Endometrial microvascular endothelial cells (primary cell): ENCODE measurements around the gene PRDM16. TPM values are rescaled to one million over a fixed set of nuclear protein-coding genes. Genes with fewer than 3 reads are reported as not detected.

ENCODE experiments used
- in situ Hi-C: cut with HindIII; loops from 2 replicates; pipeline ENCODE4 v1.10.0; 2017; ENCODE audit warnings: low sequenced_read_pairs, low pct_unique_long_range_greater_than_20kb; ENCODE audit errors: inconsistent ontology term
- total RNA-seq: library from RNA; depleted of rRNA; stranded (reverse); fragments of >200 nt; gene quantifications from one replicate; pipeline ENCODE4 v1.2.3, GENCODE V29; 2015; ENCODE audit errors: inconsistent ontology term

The PRDM16 gene
- total RNA-seq, 1 donor from 2014 or later: not detected

DNA sequence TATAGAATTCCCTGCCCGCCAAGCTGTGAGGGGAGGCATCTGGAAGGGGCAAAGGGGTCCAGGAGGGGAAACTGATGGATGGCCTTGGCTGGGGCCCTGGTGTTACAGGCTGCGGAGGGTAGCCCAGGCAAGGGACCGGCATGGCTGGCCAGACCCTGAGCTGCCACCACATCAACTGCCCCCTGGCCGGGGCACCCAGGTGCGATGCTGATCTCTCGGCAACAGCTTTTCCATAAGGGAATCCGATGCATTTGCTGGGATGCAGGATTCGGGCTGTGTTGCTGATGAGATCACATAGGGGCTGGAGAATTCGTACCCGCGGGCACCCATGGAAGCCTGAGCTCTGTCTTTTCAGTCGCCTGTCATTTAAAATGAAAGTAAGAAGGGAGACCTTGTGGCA lies 73.7 kb downstream of the PRDM16 start:
- in situ Hi-C loops: no loop called here

DNA sequence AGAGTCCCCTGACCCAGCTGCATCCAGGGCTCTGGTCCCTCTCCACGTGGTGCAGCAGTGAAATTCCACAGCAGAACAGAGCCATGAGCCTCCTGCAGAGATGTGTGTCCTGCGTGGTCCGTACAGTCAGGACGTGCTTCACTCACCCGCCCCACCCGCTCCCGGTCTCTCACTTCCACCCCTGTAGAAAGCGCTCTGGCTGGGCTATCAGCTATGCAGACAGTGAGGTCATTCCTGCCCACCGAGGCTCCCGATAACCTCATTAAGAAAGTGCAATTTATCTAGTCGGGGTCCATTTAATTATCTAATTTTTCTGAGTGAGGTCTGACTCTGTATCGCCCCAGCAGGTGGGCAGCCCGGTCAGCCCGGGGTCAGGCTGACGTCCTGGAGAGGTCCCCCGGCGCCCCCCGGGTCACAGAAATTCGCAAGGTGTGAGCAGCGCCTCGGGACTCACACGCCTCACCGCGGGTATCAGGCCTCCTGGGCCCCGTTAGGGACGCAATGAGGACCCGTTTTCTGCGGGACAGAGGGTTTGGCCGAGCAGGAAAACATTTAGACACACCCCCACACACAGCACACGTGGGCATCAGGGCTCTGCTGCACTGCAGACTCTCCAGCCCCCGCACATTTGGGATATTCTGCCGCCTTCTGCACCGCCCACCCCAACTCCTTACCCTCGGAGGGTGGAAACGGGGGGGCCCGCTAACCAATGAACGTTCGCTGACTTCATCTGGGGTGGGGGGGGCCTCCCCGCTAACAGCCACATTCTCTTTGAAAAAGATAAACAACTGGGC lies 76.7 kb downstream of the PRDM16 start:
- in situ Hi-C loops: no loop called here

DNA sequence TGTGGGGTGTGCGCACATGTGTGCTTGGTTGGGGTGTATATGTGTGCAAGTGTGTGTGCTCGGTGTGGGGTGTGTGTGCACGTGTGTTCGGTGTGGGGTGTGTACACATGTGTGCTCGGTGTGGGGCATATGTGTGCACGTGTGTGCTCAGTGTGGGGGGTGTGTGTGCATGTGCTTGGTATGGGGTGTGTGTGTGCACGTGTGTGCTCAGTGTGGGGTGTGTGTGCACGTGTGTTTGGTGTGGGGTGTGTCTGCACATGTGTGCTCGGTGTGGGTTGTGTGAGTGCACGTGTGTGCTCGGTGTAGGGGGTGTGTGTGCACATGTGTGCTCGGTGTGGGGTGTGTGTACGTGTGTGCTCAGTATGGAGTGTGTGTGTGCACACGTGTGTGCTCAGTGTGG lies 77.5 kb downstream of the PRDM16 start:
- in situ Hi-C loops: no loop called here

- in situ Hi-C loops: no loop called here
Measured at GRCh38 chr1:3146907-3147306, 77.9 kb downstream of the PRDM16 start.

- in situ Hi-C loops: no loop called here
Measured at GRCh38 chr1:3148171-3148570, 79.2 kb downstream of the PRDM16 start.

DNA sequence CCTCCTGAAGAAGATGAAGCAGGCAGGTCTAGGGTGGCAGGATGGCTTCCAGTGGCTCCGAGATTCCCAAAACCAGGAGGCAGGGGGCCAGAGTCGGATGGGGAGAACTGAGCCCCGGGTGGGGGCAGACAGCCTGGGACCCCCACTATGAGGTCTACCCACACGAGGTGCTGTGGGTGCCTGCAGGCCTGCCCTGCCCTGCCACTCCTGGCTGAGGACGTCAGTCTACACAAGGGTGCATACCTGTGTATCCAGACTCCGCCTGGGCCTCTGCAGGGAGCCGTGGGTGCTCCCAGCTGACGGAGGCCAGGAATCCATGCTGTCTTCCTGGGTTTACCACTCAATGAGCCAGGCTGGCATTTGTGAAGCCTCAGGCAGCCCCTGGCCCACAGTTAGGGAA lies 80.3 kb downstream of the PRDM16 start:
- in situ Hi-C loops: no loop called here

DNA sequence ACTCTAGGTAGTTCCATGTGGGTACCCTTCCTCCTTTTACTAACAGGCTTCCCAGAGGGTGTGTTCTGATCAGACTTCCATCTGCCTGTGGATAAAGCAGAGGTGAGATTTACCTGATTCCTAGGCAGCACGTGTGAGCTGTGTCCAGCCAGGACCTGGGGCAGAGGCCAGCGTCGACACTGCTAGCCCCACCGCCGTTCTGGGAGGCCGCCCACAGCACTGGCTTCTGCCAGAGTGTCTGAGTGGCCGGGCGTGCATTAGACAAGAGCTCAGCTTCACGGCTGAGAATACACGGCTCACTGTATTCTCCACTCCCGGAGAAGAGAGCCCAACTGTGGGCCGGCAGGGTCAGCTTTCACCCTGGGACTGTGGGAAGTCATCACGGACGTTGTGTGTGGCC lies 82.5 kb downstream of the PRDM16 start:
- in situ Hi-C loops: no loop called here

DNA sequence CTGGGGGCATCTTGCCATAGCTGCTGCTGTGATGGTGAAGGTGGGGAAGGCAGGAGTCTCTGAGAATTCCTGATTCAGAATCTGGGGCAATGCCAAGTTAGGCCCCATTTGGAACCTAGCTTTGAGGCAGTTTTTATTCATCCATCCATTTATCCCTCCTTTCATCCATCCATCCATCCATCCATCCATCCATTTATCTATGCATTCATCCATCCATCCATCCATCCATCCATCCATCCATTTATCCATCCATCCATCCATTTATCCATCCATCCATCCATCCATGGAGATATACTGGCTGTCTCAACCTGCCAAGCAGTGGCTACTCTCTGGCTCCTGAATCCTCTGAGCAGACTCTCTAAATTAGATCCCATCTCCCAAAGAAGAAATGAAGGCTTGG lies 83.1 kb downstream of the PRDM16 start:
- in situ Hi-C loops: no loop called here

DNA sequence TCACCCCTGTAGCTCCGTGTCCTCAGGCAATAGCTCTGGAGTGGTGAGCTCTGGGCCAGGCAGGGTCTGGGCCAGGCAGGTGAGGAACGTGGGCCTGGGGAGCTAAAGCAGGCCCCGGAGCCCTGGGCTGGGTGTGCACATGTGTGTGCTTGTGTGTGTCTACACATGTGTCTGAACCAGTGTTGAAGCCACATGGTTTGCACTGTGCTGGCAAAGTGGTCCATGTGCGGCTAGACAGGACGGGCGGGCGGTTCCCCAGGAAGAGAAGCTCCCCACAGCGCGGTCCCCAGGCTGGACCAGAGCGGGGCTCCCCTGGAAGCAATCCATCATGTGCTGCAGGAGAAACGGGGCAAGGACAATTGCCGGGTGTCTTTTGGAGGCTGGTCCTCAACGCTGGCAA lies 84.2 kb downstream of the PRDM16 start:
- in situ Hi-C loops: no loop called here

GRCh38 chr1:3153902-3154795 lies 85.1 kb downstream of the PRDM16 start:
- in situ Hi-C loops: no loop called here

GRCh38 chr1:3155056-3155925 lies 86.3 kb downstream of the PRDM16 start:
- in situ Hi-C loops: no loop called here

- in situ Hi-C loops: no loop called here
Measured at GRCh38 chr1:3155926-3156220, 86.9 kb downstream of the PRDM16 start.

DNA sequence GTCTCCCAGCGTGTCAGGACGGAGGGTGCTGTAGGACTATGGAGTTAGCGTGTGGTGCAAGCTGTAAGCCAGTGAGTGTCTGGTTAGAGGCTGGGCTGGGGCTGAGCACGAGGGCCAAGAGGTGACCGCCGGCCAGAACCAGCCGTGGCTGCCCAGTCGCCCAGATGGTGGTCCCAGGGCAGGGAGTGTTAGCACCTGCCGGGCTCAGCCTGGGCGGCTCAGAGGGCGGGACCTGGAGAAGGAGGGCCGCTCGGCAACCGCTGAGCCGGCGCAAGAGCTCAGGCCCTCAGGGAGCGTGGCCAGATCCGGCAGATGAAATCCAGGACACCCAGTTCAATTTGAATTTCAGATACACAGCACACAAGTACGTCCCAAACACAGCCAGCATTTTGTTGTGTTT lies 87.9 kb downstream of the PRDM16 start:
- in situ Hi-C loops: no loop called here

GRCh38 chr1:3158347-3158746 lies 89.3 kb downstream of the PRDM16 start:
- in situ Hi-C loops: no loop called here

GRCh38 chr1:3159121-3159520 lies 90.1 kb downstream of the PRDM16 start:
- in situ Hi-C loops: no loop called here

GRCh38 chr1:3159996-3160395 lies 91.0 kb downstream of the PRDM16 start:
- in situ Hi-C loops: no loop called here

GRCh38 chr1:3160647-3161145 lies 91.7 kb downstream of the PRDM16 start:
- in situ Hi-C loops: no loop called here

DNA sequence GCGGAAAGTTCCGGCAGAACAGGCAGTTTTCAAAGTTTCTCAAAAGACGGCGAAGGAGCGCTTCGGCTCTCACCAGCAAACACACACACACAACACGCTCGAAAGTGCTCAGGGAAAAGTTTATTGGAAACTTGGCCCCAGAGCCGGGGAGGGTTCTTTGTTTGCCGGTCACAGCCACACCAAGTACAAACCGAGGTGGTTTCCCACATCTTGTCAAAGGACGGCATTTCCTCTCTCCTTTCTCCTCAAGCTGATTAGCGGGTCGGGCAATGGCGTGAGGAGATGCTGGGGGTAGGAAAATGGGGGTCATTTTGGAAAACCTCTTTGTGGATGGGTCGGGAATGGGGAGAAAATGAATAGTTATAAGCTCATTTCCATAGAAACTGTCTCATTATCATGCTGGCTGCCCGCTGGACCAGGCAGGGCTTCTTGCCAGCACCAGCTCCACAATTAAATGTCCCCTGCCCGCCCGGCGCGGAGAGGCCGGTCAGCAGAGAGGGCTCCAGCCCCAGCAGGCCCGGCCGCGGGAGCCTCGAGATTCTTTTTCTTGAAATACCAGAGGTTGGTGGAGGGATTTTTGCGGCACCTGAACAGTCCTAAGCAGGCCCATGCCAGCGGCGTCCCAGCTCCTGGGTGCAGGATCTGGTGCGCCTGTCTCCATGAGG lies 92.3 kb downstream of the PRDM16 start:
- in situ Hi-C loops: no loop called here
